Activated naive CD8-positive, alpha-beta T cell treated with anti-CD3 and anti-CD28 coated beads for 36 hours (primary cell): Measurements from ENCODE around the gene COL6A3. TPM values are rescaled to one million over a fixed set of nuclear protein-coding genes. Genes with fewer than 3 reads are reported as not detected.

Experiments
- DNase-seq: peaks from one replicate; pipeline ENCODE4 v3.0.0; 2021
- H3K27ac Mint-ChIP-seq: one replicate; pipeline ENCODE4 v1.8.0; 2022; ENCODE audit warnings: mild to moderate bottlenecking, moderate library complexity, mixed read lengths
- H3K27me3 Mint-ChIP-seq: one replicate; pipeline ENCODE4 v1.8.0; 2022; ENCODE audit warnings: mild to moderate bottlenecking, mixed read lengths
- H3K36me3 Mint-ChIP-seq: one replicate; pipeline ENCODE4 v1.8.0; 2021; ENCODE audit warnings: mild to moderate bottlenecking, mixed read lengths
- H3K4me1 Mint-ChIP-seq: one replicate; pipeline ENCODE4 v1.8.0; 2021; ENCODE audit warnings: mixed read lengths
- H3K4me3 Mint-ChIP-seq: one replicate; pipeline ENCODE4 v1.8.0; 2022; ENCODE audit warnings: mild to moderate bottlenecking, moderate library complexity, mixed read lengths
- H3K9me3 Mint-ChIP-seq: one replicate; pipeline ENCODE4 v1.8.0; 2022; ENCODE audit warnings: mixed read lengths
- total RNA-seq, 2 experiments: library from RNA; stranded (reverse); gene quantifications; one replicate each; pipeline ENCODE4 v1.2.3, GENCODE V29; 2021

The COL6A3 gene
- total RNA-seq, 2 experiments from 2014 or later, result 0.76 to 1.3 TPM

DNA sequence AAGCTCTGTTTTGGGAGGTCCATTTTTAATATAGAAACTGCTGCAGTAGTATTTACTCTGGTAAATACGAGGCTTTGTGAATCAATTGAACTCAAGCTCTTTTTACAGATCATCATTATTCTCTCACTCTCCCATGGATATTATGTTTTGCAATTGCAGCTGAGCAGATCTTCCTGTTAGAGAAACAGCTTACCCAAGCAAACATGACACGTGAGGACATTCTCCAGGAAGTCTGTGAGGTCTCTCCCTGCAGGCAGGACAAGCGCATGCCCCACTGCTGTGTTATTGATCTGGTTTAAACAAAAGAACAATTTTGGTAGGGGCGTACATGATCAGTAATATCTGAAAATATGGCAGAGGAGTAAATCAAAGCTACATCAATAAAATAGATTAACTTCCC is 72.1 kb downstream of the COL6A3 start:
- Mint-ChIP-seq H3K9me3 (no peaks in the 10 kb centered on the region), H3K27me3 (no peaks in the 10 kb centered on the region), H3K4me3 (no peak overlapping the region), H3K36me3 (no peaks in the 10 kb centered on the region), H3K27ac (no peak overlapping the region), H3K4me1 (no peaks in the 10 kb centered on the region)
- no peak for DNase-seq

DNA sequence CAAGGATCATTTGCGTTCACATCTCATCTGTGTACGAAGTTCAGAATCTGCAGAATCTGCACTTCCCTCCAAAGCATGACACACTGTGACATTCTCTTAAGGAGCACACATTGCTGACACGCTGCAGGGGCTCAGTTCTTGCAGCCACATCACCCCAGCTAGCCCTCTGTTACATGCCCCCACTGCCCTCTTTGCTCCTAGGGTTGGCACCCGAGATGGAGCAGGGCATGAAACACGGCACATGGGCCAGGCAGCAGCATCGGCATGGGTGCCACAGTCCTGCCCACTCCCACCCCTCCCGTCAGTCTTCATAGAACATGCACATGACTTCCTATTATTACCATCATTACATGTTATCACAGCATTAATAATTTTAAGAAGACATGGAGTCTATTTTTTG is 76.4 kb downstream of the COL6A3 start:
- Mint-ChIP-seq H3K9me3 (no peaks in the 10 kb centered on the region), H3K27ac (no peak overlapping the region), H3K36me3 (no peaks in the 10 kb centered on the region), H3K4me1 (no peaks in the 10 kb centered on the region), H3K27me3 (no peaks in the 10 kb centered on the region), H3K4me3 (no peak overlapping the region)
- DNase-seq, result no peak

DNA sequence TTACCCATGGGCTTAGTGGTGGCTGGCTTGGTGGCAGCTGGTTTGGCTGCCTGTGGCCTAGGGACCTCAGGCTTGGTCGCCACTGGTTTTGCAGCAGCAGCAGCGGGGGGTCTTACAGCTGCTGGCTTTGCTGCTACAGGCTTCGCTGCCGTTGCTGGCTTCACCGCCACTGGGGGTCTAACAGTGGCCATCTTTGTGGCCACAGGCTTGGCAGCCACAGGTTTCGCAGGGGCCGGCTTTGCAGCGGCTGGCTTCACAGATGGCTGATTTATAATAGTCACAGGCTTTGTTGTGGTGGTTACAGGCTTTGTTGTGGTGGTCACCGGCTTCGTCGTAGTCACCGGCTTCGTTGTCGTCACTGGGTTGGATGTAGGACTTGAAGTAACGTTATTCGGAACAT is 77.8 kb downstream of the COL6A3 start:
- Mint-ChIP-seq H3K27me3 (no peaks in the 10 kb centered on the region), H3K36me3 (no peaks in the 10 kb centered on the region), H3K4me3 (no peak overlapping the region), H3K4me1 (no peaks in the 10 kb centered on the region), H3K27ac (no peak overlapping the region), H3K9me3 (no peaks in the 10 kb centered on the region)
- no peak for DNase-seq

DNA sequence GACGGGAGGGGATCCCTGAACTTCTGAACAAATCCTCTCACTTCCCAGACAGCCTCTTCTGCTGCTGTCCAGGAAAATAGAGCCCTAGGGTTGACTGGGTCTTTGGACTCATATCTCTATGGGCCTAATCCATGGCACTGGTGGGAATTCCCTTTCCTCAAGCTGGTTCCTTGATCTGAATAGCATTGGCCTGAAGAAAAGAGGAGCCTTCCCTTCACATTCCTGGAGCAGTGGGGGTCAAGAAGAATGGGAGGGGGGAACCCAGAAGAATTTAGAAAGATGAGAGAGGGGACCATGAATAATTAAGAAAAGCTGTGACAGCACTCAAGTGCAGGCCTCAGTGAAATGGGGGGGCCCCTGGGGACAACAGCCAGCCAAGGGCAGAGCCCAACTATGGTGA is 80.2 kb downstream of the COL6A3 start:
- no peaks in the 10 kb centered on the region for H3K4me1 Mint-ChIP-seq
- H3K27me3 Mint-ChIP-seq, result no peaks in the 10 kb centered on the region
- no peak overlapping the region for H3K4me3 Mint-ChIP-seq
- H3K9me3 Mint-ChIP-seq, result no peaks in the 10 kb centered on the region
- no peak overlapping the region for H3K27ac Mint-ChIP-seq
- no peak for DNase-seq
- no peaks in the 10 kb centered on the region for H3K36me3 Mint-ChIP-seq

DNA sequence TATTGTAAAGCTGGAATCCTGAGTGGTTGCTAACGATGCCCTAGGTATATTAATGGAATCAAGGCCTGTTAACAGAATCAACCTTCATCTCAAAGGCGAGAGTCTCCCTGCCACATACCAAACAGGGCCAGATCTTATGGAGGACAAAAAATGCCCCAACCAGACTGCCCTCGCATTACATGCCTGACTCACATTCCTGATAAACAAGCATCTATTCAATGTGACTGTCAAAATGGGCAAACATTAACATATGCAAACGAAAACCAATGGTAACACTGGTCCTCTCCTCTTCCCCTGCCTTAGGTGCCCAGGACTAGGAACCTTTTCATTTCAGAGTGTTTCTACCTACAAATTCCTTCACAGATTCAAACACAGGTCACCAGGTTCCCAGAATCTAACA is 83.4 kb downstream of the COL6A3 start:
- Mint-ChIP-seq H3K27me3 (no peaks in the 10 kb centered on the region), H3K4me3 (no peak overlapping the region), H3K4me1 (no peaks in the 10 kb centered on the region), H3K27ac (no peak overlapping the region), H3K9me3 (no peaks in the 10 kb centered on the region), H3K36me3 (no peaks in the 10 kb centered on the region)
- DNase-seq, result no peak

DNA sequence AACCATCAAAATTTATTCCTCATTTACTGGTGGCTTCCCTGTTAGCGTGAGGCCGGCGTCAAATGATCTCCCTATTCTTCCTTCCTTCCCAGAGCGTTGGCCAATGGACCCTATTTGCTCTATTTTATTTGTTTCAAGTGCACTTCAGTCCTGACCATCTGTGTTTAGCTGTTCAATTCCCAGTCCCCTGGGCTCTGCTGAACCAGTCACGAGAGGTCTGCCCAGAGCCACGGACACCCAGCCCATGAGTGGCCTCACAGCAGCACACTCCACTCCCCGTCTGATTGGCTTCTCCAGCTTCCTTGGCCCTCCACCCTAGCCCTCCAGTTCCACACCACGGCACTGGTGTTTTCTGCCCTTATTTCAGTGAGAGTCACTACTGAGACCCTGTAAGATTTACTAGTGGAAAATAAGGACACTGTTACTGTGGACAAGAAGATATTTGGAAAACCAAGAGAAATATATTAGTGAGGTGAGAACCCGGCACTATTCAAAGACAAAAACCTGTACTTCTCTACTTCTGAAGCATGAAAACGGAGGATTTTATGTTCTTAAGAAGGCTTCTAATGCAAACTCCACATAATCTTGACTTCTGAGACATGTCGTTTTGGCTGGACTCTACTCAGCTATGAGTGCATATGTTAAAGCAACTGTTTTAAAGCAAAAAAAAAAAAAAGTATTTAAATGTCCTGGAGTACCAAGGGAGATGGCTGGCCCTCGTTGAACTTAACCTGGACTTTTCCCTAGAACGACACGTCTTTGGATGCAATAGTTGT is 86.6 kb downstream of the COL6A3 start:
- no peak overlapping the region for H3K27ac Mint-ChIP-seq

DNA sequence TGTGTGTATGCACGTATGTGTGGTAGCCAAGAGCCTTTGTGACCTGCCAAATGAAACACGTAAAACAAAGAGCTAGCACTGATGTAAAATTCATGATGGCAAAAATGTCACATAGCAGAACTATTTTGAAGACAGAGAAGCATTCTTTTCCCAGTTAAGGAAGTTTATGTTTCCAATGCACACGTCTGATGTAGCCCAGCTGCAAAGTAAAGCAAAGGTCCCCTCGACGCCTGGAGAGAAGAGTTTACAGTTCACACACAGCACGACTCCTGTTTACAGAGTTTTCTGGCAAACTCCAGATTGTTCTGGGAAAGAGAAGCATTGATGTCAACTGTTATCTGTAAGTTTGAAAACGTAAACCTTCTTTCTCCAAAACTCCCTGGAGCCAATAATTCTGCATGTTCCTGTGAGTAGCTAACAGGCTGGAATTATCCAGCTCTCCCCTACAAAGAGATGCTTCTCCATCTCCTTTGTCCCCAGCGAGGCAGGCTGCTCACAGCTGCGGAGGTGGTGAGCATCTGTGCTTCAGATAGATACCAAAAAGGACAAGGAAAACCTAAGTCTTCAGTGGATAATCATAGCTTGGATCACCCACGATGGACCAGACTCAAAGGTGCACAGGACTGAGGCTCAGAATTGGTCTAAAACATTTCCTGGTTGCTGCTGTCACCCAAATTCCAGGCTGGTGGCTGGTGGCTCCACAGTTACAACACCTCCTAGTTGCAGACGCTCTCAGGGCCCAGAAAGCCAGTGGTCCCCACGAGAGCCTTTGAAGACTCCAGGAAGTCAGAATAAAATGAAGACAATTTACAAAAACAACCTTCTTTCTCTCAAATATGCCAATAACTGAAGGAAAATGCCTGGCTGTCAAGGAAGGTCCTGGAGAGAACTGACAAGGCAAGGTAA is 87.4 kb downstream of the COL6A3 start:
- H3K9me3 Mint-ChIP-seq, result no peaks in the 10 kb centered on the region
- DNase-seq, result no peak
- H3K4me1 Mint-ChIP-seq, result no peaks in the 10 kb centered on the region
- no peaks in the 10 kb centered on the region for H3K27me3 Mint-ChIP-seq
- no peaks in the 10 kb centered on the region for H3K36me3 Mint-ChIP-seq
- no peak overlapping the region for H3K4me3 Mint-ChIP-seq
- no peak overlapping the region for H3K27ac Mint-ChIP-seq

More for the DNA sequence above, 86.6 kb downstream of the COL6A3 start:
- no peak for DNase-seq
- H3K9me3 Mint-ChIP-seq, result no peaks in the 10 kb centered on the region
- no peaks in the 10 kb centered on the region for H3K4me1 Mint-ChIP-seq
- no peaks in the 10 kb centered on the region for H3K27me3 Mint-ChIP-seq
- no peaks in the 10 kb centered on the region for H3K36me3 Mint-ChIP-seq
- no peak overlapping the region for H3K4me3 Mint-ChIP-seq

DNA sequence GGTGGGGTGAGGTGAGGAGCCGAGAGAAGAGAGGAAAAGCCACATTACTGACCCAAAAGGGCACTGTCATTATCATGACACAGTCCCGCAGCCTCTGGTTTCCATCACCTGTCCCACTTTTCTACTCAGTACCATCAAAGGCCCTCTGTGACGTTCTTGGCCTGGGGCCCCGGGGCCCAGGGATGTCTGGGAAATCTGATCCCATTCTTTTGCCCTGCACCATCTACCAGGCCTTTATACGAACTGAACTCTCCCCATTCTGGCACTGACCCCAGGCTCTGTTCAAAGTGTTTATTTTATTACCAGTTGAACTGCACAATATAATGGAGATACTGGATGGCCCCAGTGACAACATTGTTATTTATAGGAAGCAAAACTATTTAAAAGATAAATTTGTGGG is 89.1 kb downstream of the COL6A3 start:
- Mint-ChIP-seq H3K9me3 (no peaks in the 10 kb centered on the region), H3K4me1 (no peaks in the 10 kb centered on the region), H3K27me3 (no peaks in the 10 kb centered on the region), H3K36me3 (no peaks in the 10 kb centered on the region), H3K27ac (no peak overlapping the region), H3K4me3 (no peak overlapping the region)
- no peak for DNase-seq

DNA sequence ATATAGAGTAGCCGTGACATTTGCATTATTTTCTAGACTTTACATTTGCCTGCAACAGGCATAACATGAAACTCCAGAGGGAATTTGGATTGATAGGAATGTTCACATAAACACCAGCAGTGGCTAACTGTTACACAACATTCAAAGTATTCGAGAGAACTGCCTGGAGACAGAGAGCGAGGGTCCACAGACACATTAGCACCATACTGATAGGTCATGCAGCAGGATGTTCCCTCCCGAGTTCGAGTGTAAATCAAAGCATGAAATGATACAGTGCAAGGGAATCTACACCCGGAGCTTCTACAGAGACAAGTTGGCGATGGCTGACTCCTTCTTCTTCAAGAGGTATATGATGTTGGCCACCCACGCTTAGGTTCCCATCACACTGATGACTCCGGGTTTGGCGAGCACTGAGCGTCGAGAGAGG is 89.5 kb downstream of the COL6A3 start:
- no peak overlapping the region for H3K27ac Mint-ChIP-seq
- H3K4me3 Mint-ChIP-seq, result no peak overlapping the region
- H3K9me3 Mint-ChIP-seq, result no peaks in the 10 kb centered on the region
- no peaks in the 10 kb centered on the region for H3K27me3 Mint-ChIP-seq
- H3K4me1 Mint-ChIP-seq, result no peaks in the 10 kb centered on the region
- no peaks in the 10 kb centered on the region for H3K36me3 Mint-ChIP-seq
- DNase-seq, result no peak

DNA sequence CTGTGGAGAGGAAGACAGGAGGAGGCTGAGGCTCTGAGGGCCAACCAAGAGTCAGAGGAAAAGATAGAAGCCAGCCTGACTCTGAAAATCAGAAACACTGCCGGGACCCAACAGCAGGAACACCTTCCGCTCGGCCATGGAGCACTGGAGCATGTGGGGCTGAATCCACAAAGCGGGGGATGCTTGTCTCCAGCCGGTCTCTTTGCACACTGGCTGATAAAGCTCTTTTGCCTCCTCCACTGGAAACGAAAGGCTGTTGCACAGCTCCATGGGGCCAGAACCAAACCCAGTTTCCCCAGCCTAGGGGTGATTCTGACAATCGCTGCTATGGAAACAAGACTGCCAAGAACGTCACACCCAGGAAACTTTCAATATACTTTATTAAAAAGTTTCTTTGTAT is 90.3 kb downstream of the COL6A3 start:
- Mint-ChIP-seq H3K36me3 (no peaks in the 10 kb centered on the region), H3K4me1 (no peaks in the 10 kb centered on the region), H3K27me3 (no peaks in the 10 kb centered on the region), H3K27ac (no peak overlapping the region), H3K4me3 (no peak overlapping the region), H3K9me3 (no peaks in the 10 kb centered on the region)
- no peak for DNase-seq

DNA sequence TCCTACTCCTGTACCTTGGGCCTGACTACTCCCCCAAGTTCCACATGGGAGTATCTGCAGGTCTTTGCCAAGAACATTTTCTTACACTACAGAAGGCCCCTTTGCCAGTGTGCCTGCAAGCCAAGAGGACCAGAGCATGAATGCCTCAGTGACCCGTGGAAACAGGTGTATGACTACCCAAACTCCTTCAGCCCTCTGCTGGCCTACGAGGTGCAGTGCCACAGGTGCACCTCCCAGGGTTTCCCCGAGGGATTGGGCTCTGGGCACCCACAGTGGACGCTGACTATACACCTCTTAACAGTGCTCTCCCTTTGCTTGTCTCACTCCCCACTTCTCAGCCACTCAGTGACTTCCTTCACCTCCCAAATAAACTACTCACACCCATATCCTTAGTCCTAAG is 91.4 kb downstream of the COL6A3 start:
- peak; percentile 13 for DNase-seq
- Mint-ChIP-seq H3K36me3 (no peaks in the 10 kb centered on the region), H3K4me1 (no peaks in the 10 kb centered on the region), H3K27me3 (no peaks in the 10 kb centered on the region), H3K4me3 (no peak overlapping the region), H3K9me3 (no peaks in the 10 kb centered on the region), H3K27ac (no peak overlapping the region)

DNA sequence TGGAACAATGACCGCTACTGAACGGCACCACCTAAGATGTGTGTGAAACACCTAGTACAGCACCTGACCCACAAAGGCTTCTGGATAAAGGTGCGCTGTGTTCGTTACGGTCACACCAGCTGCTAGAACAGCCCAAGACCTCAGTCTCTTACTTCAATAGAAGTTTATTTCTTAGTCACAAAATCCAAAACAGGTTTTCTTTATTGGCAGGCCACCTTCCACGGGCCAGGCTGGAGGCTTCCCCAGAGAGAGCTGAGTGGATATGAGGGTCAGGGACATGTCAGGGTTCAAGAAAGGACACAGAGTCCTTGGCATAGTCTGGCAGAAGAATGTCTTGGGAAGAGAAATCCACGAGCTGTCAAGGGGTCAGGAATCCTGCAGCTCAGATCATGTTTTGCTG is 92.2 kb downstream of the COL6A3 start:
- Mint-ChIP-seq H3K27me3 (no peaks in the 10 kb centered on the region), H3K4me1 (no peaks in the 10 kb centered on the region), H3K36me3 (no peaks in the 10 kb centered on the region), H3K27ac (no peak overlapping the region), H3K4me3 (no peak overlapping the region), H3K9me3 (no peaks in the 10 kb centered on the region)
- DNase-seq, result no peak

DNA sequence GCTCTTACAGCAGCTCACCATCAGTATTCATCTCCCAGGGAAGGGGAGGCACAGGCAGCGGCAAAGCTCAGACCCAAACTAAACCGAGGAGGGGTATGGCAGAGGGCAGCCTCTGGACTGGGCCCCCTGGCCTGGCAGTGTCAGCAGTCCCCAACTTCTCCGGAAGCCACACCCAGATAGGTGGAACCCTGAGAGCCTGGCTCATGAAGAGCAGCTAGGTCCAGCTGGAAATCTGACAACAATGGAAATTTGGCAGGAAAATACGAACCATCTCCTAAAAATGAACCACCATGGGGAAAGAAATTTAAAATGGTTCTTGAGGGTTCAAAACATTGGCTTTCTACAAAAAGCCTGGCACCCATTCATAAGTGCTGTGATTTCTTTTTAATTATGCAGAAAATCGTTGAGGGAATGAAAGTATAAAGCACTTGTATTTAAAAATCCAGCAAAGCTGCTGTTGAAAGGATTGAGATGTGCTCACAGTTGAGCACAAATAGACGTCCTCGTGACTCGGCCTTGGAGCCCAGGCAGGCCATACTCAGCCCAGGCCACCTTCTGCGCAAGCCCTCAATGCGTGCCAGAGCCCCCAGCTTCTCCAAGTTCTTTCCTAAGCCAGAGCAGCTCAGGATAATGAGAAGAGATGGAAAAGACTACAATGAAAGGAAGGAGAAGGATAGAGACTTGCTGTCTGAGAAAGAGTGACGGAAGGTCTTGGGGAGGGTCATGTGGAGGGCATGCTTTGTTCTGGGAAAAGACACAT is 93.0 kb downstream of the COL6A3 start:
- H3K27me3 Mint-ChIP-seq, result no peaks in the 10 kb centered on the region
- H3K36me3 Mint-ChIP-seq, result no peaks in the 10 kb centered on the region
- no peaks in the 10 kb centered on the region for H3K4me1 Mint-ChIP-seq
- H3K4me3 Mint-ChIP-seq, result no peak overlapping the region
- H3K27ac Mint-ChIP-seq, result no peak overlapping the region
- DNase-seq, result no peak
- no peaks in the 10 kb centered on the region for H3K9me3 Mint-ChIP-seq

DNA sequence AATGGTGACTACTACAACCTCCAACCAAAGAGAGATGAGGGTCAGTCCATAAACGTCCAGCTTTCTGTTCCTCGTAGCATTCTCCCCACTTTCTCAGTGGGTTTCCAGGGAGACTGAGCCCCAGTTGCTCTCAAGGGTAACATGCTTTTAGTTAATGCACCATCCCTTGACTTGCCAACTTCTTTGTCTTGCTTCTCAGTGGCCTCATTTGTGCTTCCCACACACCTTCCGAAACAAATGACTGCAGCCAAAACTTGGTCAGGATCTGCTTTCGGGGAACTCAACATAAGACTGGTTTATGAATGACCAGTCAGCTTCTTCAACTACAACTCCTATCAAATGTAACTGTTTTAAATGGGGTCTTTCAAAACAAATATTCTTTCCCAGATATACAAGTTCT is 94.1 kb downstream of the COL6A3 start:
- no peak for DNase-seq
- Mint-ChIP-seq H3K27ac (no peak overlapping the region), H3K9me3 (no peaks in the 10 kb centered on the region), H3K36me3 (no peaks in the 10 kb centered on the region), H3K4me1 (no peaks in the 10 kb centered on the region), H3K4me3 (no peak overlapping the region), H3K27me3 (no peaks in the 10 kb centered on the region)
